ENCODE results near the gene CD4. TPM values are rescaled to one million over a fixed set of nuclear protein-coding genes. Genes with fewer than 3 reads are reported as not detected.
A peak's percentile ranks its signal among the peaks of the same experiment; 100 is the strongest.
"Not testable (repeated sequence)": the region's sequence is repeated elsewhere in the genome, so short reads cannot be mapped to it uniquely, and the experiment has no call there.

CD4 gene
- total and polyA plus RNA-seq, 7 experiments from 2014 or later, result 164 to 576 (median 256) TPM

DNA sequence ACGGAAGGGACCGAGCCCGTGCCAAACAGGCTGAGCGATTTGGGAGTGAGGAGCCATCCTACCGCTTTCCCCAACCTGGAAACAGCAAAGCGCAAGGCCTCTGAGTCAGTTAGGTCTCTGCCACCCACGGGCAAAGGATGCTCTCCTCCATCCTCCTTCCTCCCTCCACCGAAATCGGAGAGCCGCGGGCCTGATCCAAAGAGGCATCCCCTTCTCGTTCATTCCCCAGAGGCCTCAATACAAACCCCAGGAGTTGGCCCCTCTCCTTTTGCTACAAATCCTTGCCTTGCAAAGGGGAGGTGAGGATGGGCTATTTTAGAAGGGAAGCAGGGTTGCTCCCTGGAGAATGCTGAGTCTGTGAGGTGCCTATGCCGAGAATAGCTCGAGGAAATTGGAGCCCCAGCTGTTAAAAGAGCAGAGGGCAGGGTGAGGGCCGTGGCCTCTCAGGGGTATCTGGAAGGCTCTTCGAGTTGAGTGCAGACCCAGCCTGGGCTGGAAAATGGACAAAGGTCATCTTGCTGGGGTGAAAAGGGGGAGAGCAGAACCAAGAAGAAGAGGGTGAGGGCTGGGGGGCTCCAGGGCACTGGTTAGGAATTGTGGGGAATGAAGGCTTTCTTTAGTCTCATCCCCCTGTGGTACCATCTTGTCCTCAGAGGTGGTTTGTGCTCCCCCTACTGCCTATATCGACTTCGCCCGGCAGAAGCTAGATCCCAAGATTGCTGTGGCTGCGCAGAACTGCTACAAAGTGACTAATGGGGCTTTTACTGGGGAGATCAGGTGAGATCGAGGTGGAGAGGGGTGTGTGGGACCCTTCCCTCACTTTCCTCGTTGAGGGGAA lies 79.1 kb downstream of the CD4 start:
- intact Hi-C loops (cut with micrococcal nuclease), result loop anchor here (1.0 to 5.0 kb wide), 15 partner anchors 46 to 320 kb away; partner anchors contain the start of genes C1R (in 2 of the 2), C12orf57 (in 1 of the 2), C1RL (in 1 of the 2) and ENO2 (in 1 of the 2)
- Mint-ChIP-seq H3K4me3 (peak overlapping the region; percentile 87 to 93 (median 89)), H3K36me3 (peaks cover 0 to 53% (median 10%) of the 10 kb centered on the region in 5 donors), H3K27me3 (no peaks in the 10 kb centered on the region), H3K9me3 (no peaks in the 10 kb centered on the region), H3K4me1 (peaks cover 34 to 55% (median 44%) of the 10 kb centered on the region in 7 donors), H3K27ac (peak overlapping the region; percentile 74 to 90 (median 81))
- Histone ChIP-seq H3K4me3 (ENCODE audit: low read length) (peak overlapping the region; percentile 61), H3K27me3 (ENCODE audit: control insufficient read depth in 2 of 2, insufficient read depth in 2 of 2, low read length in 2 of 2) (no peaks in the 10 kb centered on the region), H3K9me3 (ENCODE audit: control insufficient read depth in 2 of 3, low read length in 3 of 3) (no peaks in the 10 kb centered on the region), H3K36me3 (ENCODE audit: control insufficient read depth in 2 of 3, insufficient read depth in 3 of 3, low read length in 3 of 3) (peaks cover 2 to 52% (median 6%) of the 10 kb centered on the region in 3 experiments), H3K27ac (ENCODE audit: low read depth, low read length) (peak overlapping the region; percentile 82), H3K4me1 (ENCODE audit: control insufficient read depth in 2 of 2, insufficient read depth in 2 of 2, low read length in 2 of 2) (peaks cover 38 to 39% of the 10 kb centered on the region in 2 donors)
- POLR2A ChIA-PET, result interaction anchor here (0.6 to 6.5 kb wide), 25 partner anchors 10 to 435 kb away, joined by 3 to 90 read pairs (median 3); partner anchors contain the start of genes C12orf57, CDCA3, ENO2 and MLF2
- DNase-seq, result peak in 1 of 9 donors; percentile 11
- ATAC-seq, result no peak
- CTCF ChIA-PET, result interaction anchor here (0.9 to 6.9 kb wide), 16 partner anchors 9 to 244 kb away, joined by 3 to 45 read pairs (median 4); partner anchors contain the start of genes C12orf57, C1RL, CDCA3 and ENO2

DNA sequence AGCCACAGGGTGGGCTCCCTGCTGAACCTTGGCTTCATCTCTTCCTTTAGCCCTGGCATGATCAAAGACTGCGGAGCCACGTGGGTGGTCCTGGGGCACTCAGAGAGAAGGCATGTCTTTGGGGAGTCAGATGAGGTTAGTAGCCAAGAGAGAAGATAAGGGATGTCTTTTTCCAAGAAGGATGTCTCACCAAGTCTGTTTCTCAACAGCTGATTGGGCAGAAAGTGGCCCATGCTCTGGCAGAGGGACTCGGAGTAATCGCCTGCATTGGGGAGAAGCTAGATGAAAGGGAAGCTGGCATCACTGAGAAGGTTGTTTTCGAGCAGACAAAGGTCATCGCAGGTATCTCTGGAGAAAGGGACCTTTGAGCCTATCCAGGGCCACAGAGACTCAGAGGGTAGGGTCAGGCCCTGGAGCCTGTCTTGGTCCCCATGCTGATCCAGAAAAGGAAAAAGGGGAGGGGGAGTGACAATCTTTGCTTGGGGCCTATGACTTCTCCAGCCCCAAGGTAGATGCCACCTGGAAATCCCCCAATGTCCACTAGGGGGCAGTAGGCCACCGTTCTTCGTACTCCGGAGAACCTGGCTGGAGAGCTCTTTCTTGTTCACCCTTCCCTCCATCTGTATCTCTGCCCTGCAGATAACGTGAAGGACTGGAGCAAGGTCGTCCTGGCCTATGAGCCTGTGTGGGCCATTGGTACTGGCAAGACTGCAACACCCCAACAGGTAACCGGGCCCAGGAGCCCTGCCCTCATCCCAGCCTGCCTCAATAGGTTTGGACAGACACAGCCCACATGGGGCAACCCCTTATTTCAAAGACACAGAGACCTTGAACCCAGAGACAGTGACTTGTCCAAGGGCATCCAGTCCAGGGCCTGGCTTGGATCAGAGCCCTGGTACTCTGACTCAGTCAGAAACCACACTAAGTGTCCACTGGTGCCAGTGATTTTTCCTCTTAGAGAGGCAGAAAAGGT lies 80.0 kb downstream of the CD4 start:
- no peaks in the 10 kb centered on the region for H3K9me3 Mint-ChIP-seq
- Histone ChIP-seq H3K27me3 (ENCODE audit: control insufficient read depth in 2 of 2, insufficient read depth in 2 of 2, low read length in 2 of 2) (no peaks in the 10 kb centered on the region), H3K27ac (ENCODE audit: low read depth, low read length) (peak overlapping the region; percentile 82), H3K4me3 (ENCODE audit: low read length) (no peak overlapping the region), H3K4me1 (ENCODE audit: control insufficient read depth in 2 of 2, insufficient read depth in 2 of 2, low read length in 2 of 2) (peaks cover 39 to 42% of the 10 kb centered on the region in 2 donors), H3K9me3 (ENCODE audit: control insufficient read depth in 2 of 3, low read length in 3 of 3) (no peaks in the 10 kb centered on the region), H3K36me3 (ENCODE audit: control insufficient read depth in 2 of 3, insufficient read depth in 3 of 3, low read length in 3 of 3) (peaks cover 0 to 43% (median 6%) of the 10 kb centered on the region in 3 experiments)
- no peaks in the 10 kb centered on the region for H3K27me3 Mint-ChIP-seq
- DNase-seq, result peak; percentile 72 to 89 (median 81)
- intact Hi-C loops (cut with micrococcal nuclease), result loop anchor here (1.0 to 5.0 kb wide), 16 partner anchors 45 to 1828 kb away; partner anchors contain the start of genes C1R (in 2 of the 2), C12orf57 (in 1 of the 2), C1RL (in 1 of the 2) and ENO2 (in 1 of the 2)
- ChIA-PET POLR2A (interaction anchor here (0.6 to 6.5 kb wide), 26 partner anchors 8 to 436 kb away, joined by 3 to 90 read pairs (median 4); partner anchors contain the start of genes C12orf57, CDCA3, MLF2 and P3H3), CTCF (interaction anchor here (0.6 to 6.9 kb wide), 27 partner anchors 9 to 243 kb away, joined by 3 to 45 read pairs (median 4); partner anchors contain the start of genes C12orf57, C1RL, CDCA3 and ENO2)
- peak; percentile 16 for ATAC-seq
- peak overlapping the region; percentile 87 to 93 (median 89) for H3K4me3 Mint-ChIP-seq
- H3K4me1 Mint-ChIP-seq, result peaks cover 36 to 59% (median 48%) of the 10 kb centered on the region in 7 donors
- H3K27ac Mint-ChIP-seq, result peak overlapping the region; percentile 74 to 90 (median 80)
- peaks cover 0 to 52% (median 9%) of the 10 kb centered on the region in 5 donors for H3K36me3 Mint-ChIP-seq

DNA sequence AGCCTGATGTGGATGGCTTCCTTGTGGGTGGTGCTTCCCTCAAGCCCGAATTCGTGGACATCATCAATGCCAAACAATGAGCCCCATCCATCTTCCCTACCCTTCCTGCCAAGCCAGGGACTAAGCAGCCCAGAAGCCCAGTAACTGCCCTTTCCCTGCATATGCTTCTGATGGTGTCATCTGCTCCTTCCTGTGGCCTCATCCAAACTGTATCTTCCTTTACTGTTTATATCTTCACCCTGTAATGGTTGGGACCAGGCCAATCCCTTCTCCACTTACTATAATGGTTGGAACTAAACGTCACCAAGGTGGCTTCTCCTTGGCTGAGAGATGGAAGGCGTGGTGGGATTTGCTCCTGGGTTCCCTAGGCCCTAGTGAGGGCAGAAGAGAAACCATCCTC lies 81.0 kb downstream of the CD4 start:
- peaks cover 36 to 62% (median 53%) of the 10 kb centered on the region in 7 donors for H3K4me1 Mint-ChIP-seq
- H3K9me3 Mint-ChIP-seq; H3K27me3 ChIP-seq (ENCODE audit: control insufficient read depth in 2 of 2, insufficient read depth in 2 of 2, low read length in 2 of 2); DNase-seq; H3K4me3 ChIP-seq (ENCODE audit: low read length); ATAC-seq; H3K9me3 ChIP-seq (ENCODE audit: control insufficient read depth in 2 of 3, low read length in 3 of 3); H3K27me3 Mint-ChIP-seq: not testable (repeated sequence)
- H3K4me3 Mint-ChIP-seq, result peak overlapping the region in 8 of 10 donors; percentile 14 to 95 (median 60)
- ChIA-PET POLR2A (interaction anchor here (0.6 to 4.4 kb wide), 5 partner anchors 9 to 75 kb away, joined by 3 to 46 read pairs (median 4); partner anchors contain the start of genes C12orf57, RNU7-1 and USP5), CTCF (interaction anchor here (0.5 to 6.9 kb wide), 12 partner anchors 15 to 238 kb away, joined by 3 to 45 read pairs (median 5); partner anchors contain the start of genes C12orf57, C1RL, CDCA3 and RNU7-1)
- peak overlapping the region in 8 of 9 donors; percentile 40 to 94 (median 66) for H3K27ac Mint-ChIP-seq
- H3K36me3 Mint-ChIP-seq, result peaks cover 0 to 49% (median 5%) of the 10 kb centered on the region in 5 donors
- Histone ChIP-seq H3K36me3 (ENCODE audit: control insufficient read depth in 2 of 3, insufficient read depth in 3 of 3, low read length in 3 of 3) (peaks cover 3 to 33% (median 6%) of the 10 kb centered on the region in 3 experiments), H3K27ac (ENCODE audit: low read depth, low read length) (peak overlapping the region; percentile 77), H3K4me1 (ENCODE audit: control insufficient read depth in 2 of 2, insufficient read depth in 2 of 2, low read length in 2 of 2) (peaks cover 39 to 42% of the 10 kb centered on the region in 2 donors)
- intact Hi-C loops (cut with micrococcal nuclease), result loop anchor here in 1 of 2 donors (5.0 kb wide), 2 partner anchors 378 to 1827 kb away; partner anchors contain the start of genes MRPL51, NCAPD2 and RIMKLB

Other genes with a start within 250 kb of the CD4 start
- gene IFFO1, start 233.5 kb upstream of the CD4 start, total RNA-seq, result 10 to 100 TPM; 28.2 to 55.9 (median 45.9) TPM
- gene IFFO1, start 233.5 kb upstream of the CD4 start, polyA plus RNA-seq, result 10 to 100 TPM in 1 of 2 donors, 1 to 10 TPM in 1; 5.4 to 11.4 TPM
- 100 to 1,000 TPM in 1 of 5 experiments, 10 to 100 TPM in 4; 74.4 to 102 (median 87.6) TPM for gene NOP2, start 221.2 kb upstream of the CD4 start, total RNA-seq
- 10 to 100 TPM; 24.2 to 53.7 TPM for gene NOP2, start 221.2 kb upstream of the CD4 start, polyA plus RNA-seq
- gene CHD4, start 182.1 kb upstream of the CD4 start, total RNA-seq, result 100 to 1,000 TPM; 246 to 387 (median 267) TPM
- gene CHD4, start 182.1 kb upstream of the CD4 start, polyA plus RNA-seq, result 10 to 100 TPM; 41.8 to 91.4 TPM
- 1 to 10 TPM; 3.3 to 8.3 (median 6.4) TPM for gene LPAR5, start 153.6 kb upstream of the CD4 start, total RNA-seq
- 1 to 10 TPM; 6.6 to 6.9 TPM for gene LPAR5, start 153.6 kb upstream of the CD4 start, polyA plus RNA-seq
- gene ACRBP, start 142.1 kb upstream of the CD4 start, total RNA-seq, result 10 to 100 TPM in 2 of 5 experiments, 1 to 10 TPM in 3; 2.3 to 23.0 (median 6.6) TPM
- gene ACRBP, start 142.1 kb upstream of the CD4 start, polyA plus RNA-seq, result 1 to 10 TPM in 1 of 2 donors, under 1 TPM in 1; 0.27 to 1.1 TPM
- gene ING4, start 126.4 kb upstream of the CD4 start, total RNA-seq, result 100 to 1,000 TPM in 1 of 5 experiments, 10 to 100 TPM in 4; 33.1 to 101 (median 39.6) TPM
- gene ING4, start 126.4 kb upstream of the CD4 start, polyA plus RNA-seq, result 100 to 1,000 TPM; 103 to 106 TPM
- gene ZNF384, start 100.2 kb upstream of the CD4 start, total RNA-seq, result 10 to 100 TPM; 62.8 to 98.2 (median 85.4) TPM
- 10 to 100 TPM; 23.8 to 36.8 TPM for gene ZNF384, start 100.2 kb upstream of the CD4 start, polyA plus RNA-seq
- 1 to 10 TPM in 3 of 5 experiments, under 1 TPM in 1, not detected in 1; 0.64 to 1.7 (median 1.2) TPM for gene PIANP, start 88.7 kb upstream of the CD4 start, total RNA-seq
- gene PIANP, start 88.7 kb upstream of the CD4 start, polyA plus RNA-seq, result under 1 TPM; 0.22 to 0.53 TPM
- 10 to 100 TPM; 21.9 to 38.7 (median 30.1) TPM for gene COPS7A, start 65.5 kb upstream of the CD4 start, total RNA-seq
- gene COPS7A, start 65.5 kb upstream of the CD4 start, polyA plus RNA-seq, result 10 to 100 TPM; 43.0 to 48.0 TPM
- gene MLF2, start 36.4 kb upstream of the CD4 start, total RNA-seq, result 100 to 1,000 TPM in 3 of 5 experiments, 10 to 100 TPM in 2; 84.6 to 141 (median 117) TPM
- gene MLF2, start 36.4 kb upstream of the CD4 start, polyA plus RNA-seq, result 100 to 1,000 TPM; 122 to 134 TPM
- 100 to 1,000 TPM in 1 of 5 experiments, 10 to 100 TPM in 1, 1 to 10 TPM in 3; 1.4 to 125 (median 3.5) TPM for gene PTMS, start 23.2 kb upstream of the CD4 start, total RNA-seq
- not detected for gene PTMS, start 23.2 kb upstream of the CD4 start, polyA plus RNA-seq
- 10 to 100 TPM in 1 of 5 experiments, 1 to 10 TPM in 2, under 1 TPM in 2; 0.64 to 46.5 (median 1.7) TPM for gene LAG3, start 17.0 kb upstream of the CD4 start, total RNA-seq
- under 1 TPM; 0.26 to 0.69 TPM for gene LAG3, start 17.0 kb upstream of the CD4 start, polyA plus RNA-seq
- 10 to 100 TPM in 1 of 5 experiments, 1 to 10 TPM in 1, under 1 TPM in 3; 0.30 to 10.5 (median 0.38) TPM for gene GPR162, start 32.3 kb downstream of the CD4 start, total RNA-seq
- gene GPR162, start 32.3 kb downstream of the CD4 start, polyA plus RNA-seq, result not detected
- gene P3H3, start 38.9 kb downstream of the CD4 start, total RNA-seq, result 10 to 100 TPM in 3 of 5 experiments, 1 to 10 TPM in 2; 1.9 to 18.2 (median 10.3) TPM
- gene P3H3, start 38.9 kb downstream of the CD4 start, polyA plus RNA-seq, result 1 to 10 TPM; 1.5 to 1.9 TPM
- 10 to 100 TPM in 2 of 5 experiments, 1 to 10 TPM in 2, under 1 TPM in 1; 0.63 to 11.8 (median 3.2) TPM for gene GNB3, start 51.4 kb downstream of the CD4 start, total RNA-seq
- gene GNB3, start 51.4 kb downstream of the CD4 start, polyA plus RNA-seq, result under 1 TPM in 1 of 2 donors, not detected in 1; 0.23 TPM
- 10 to 100 TPM in 1 of 5 experiments, 1 to 10 TPM in 3, under 1 TPM in 1; 0.64 to 55.6 (median 1.8) TPM for gene CDCA3, start 61.8 kb downstream of the CD4 start, total RNA-seq
- gene CDCA3, start 61.8 kb downstream of the CD4 start, polyA plus RNA-seq, result under 1 TPM in 1 of 2 donors, not detected in 1; 0.94 TPM
- gene USP5, start 62.6 kb downstream of the CD4 start, total RNA-seq, result 100 to 1,000 TPM in 1 of 5 experiments, 10 to 100 TPM in 4; 58.0 to 134 (median 71.1) TPM
- gene USP5, start 62.6 kb downstream of the CD4 start, polyA plus RNA-seq, result 10 to 100 TPM; 51.9 to 71.5 TPM
- 1,000 to 10,000 TPM in 1 of 5 experiments, 100 to 1,000 TPM in 3, 10 to 100 TPM in 1; 89.7 to 1,293 (median 134) TPM for gene TPI1, start 78.0 kb downstream of the CD4 start, total RNA-seq
- 100 to 1,000 TPM; 330 to 435 TPM for gene TPI1, start 78.0 kb downstream of the CD4 start, polyA plus RNA-seq
- gene SPSB2, start 83.8 kb downstream of the CD4 start, total RNA-seq, result 10 to 100 TPM in 3 of 5 experiments, 1 to 10 TPM in 2; 5.1 to 20.2 (median 11.2) TPM
- 10 to 100 TPM; 10.8 to 14.5 TPM for gene SPSB2, start 83.8 kb downstream of the CD4 start, polyA plus RNA-seq
- 10 to 100 TPM in 1 of 5 experiments, 1 to 10 TPM in 4; 6.6 to 12.1 (median 7.3) TPM for gene LRRC23, start 115.3 kb downstream of the CD4 start, total RNA-seq
- gene LRRC23, start 115.3 kb downstream of the CD4 start, polyA plus RNA-seq, result 1 to 10 TPM; 4.5 to 5.4 TPM
- gene ENO2, start 125.1 kb downstream of the CD4 start, total RNA-seq, result 100 to 1,000 TPM in 3 of 5 experiments, 10 to 100 TPM in 2; 65.3 to 193 (median 178) TPM
- 10 to 100 TPM; 22.5 to 31.0 TPM for gene ENO2, start 125.1 kb downstream of the CD4 start, polyA plus RNA-seq
- 10 to 100 TPM; 29.5 to 42.2 (median 34.4) TPM for gene ATN1, start 138.4 kb downstream of the CD4 start, total RNA-seq
- 1 to 10 TPM in 1 of 2 donors, under 1 TPM in 1; 0.95 to 2.0 TPM for gene ATN1, start 138.4 kb downstream of the CD4 start, polyA plus RNA-seq
- gene RNU7-1, start 154.3 kb downstream of the CD4 start, total RNA-seq, result not detected
- not detected for gene RNU7-1, start 154.3 kb downstream of the CD4 start, polyA plus RNA-seq
- gene C12orf57, start 154.5 kb downstream of the CD4 start, total RNA-seq, result 100 to 1,000 TPM; 148 to 592 (median 362) TPM
- gene C12orf57, start 154.5 kb downstream of the CD4 start, polyA plus RNA-seq, result 100 to 1,000 TPM; 394 to 401 TPM
- gene PTPN6, start 161.8 kb downstream of the CD4 start, total RNA-seq, result 100 to 1,000 TPM; 141 to 390 (median 242) TPM
- 100 to 1,000 TPM; 210 to 387 TPM for gene PTPN6, start 161.8 kb downstream of the CD4 start, polyA plus RNA-seq
- gene PHB2, start 181.1 kb downstream of the CD4 start, total RNA-seq, result 100 to 1,000 TPM; 132 to 209 (median 146) TPM
- gene PHB2, start 181.1 kb downstream of the CD4 start, polyA plus RNA-seq, result 100 to 1,000 TPM; 113 to 121 TPM
- gene EMG1, start 181.4 kb downstream of the CD4 start, total RNA-seq, result 10 to 100 TPM; 25.7 to 69.5 (median 63.2) TPM
- gene EMG1, start 181.4 kb downstream of the CD4 start, polyA plus RNA-seq, result 10 to 100 TPM; 64.1 to 72.5 TPM
- gene LPCAT3, start 228.9 kb downstream of the CD4 start, total RNA-seq, result 10 to 100 TPM; 16.7 to 37.9 (median 27.1) TPM
- 10 to 100 TPM; 20.5 to 28.4 TPM for gene LPCAT3, start 228.9 kb downstream of the CD4 start, polyA plus RNA-seq